Ishikawa (cell line): ENCODE data around the gene PTPRN2.

Experiments used
- CEBPB ChIP-seq: IDR thresholded peaks from 2 replicates; pipeline ENCODE4 v1.6.1; 2012
- EP300 ChIP-seq: IDR thresholded peaks from 2 replicates; pipeline ENCODE4 v1.6.1; 2012; ENCODE audit warnings: borderline replicate concordance
- FOXM1 ChIP-seq: IDR thresholded peaks from 2 replicates; pipeline ENCODE4 v1.6.1; 2012; ENCODE audit warnings: low read depth, borderline replicate concordance
- NFIC ChIP-seq: IDR thresholded peaks from 2 replicates; pipeline ENCODE4 v1.6.1; 2012
- RAD21 ChIP-seq: IDR thresholded peaks from 2 replicates; pipeline ENCODE4 v1.6.1; 2012; ENCODE audit warnings: low read depth
- TAF1 ChIP-seq: IDR thresholded peaks from 2 replicates; pipeline ENCODE4 v1.6.1; 2012; ENCODE audit warnings: low read depth, mild to moderate bottlenecking
- TCF12 ChIP-seq: IDR thresholded peaks from 2 replicates; pipeline ENCODE4 v1.6.1; 2012; ENCODE audit warnings: low read depth
- TEAD4 ChIP-seq: IDR thresholded peaks from 2 replicates; pipeline ENCODE4 v1.6.1; 2012
- YY1 ChIP-seq: IDR thresholded peaks from 2 replicates; pipeline ENCODE4 v1.6.1; 2012; ENCODE audit warnings: low read depth
- TF ChIP-seq, protein P1 (sequence below): IDR thresholded peaks from 2 replicates; pipeline ENCODE4 v1.6.1; 2012; ENCODE audit warnings: low read depth, mild to moderate bottlenecking
- TF ChIP-seq, protein P2 (sequence below): IDR thresholded peaks from 2 replicates; pipeline ENCODE4 v1.6.1; 2012
- TF ChIP-seq, protein P3 (sequence below): IDR thresholded peaks from 2 replicates; pipeline ENCODE4 v1.6.1; 2012

DNA sequence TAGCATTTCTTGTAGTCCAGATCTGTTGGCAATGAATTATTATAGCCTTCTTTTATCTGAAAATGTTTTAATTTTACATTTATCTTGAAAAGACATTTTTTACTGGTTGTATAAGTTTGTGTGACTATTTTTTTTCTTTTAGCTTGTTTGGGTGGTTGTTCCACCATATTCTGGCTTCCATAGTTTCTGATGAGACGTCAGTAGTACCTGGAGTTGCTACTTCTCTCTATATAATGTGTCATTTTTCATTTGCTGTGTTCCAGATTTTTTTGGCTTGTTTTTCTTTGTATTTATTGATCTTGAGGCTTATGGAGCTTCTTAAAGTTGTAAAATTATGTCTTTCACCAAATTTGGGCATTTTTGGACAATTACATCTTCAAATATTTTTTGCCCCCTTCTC is 1082.0 kb downstream of the PTPRN2 start:
- TF ChIP-seq, protein P1, sequence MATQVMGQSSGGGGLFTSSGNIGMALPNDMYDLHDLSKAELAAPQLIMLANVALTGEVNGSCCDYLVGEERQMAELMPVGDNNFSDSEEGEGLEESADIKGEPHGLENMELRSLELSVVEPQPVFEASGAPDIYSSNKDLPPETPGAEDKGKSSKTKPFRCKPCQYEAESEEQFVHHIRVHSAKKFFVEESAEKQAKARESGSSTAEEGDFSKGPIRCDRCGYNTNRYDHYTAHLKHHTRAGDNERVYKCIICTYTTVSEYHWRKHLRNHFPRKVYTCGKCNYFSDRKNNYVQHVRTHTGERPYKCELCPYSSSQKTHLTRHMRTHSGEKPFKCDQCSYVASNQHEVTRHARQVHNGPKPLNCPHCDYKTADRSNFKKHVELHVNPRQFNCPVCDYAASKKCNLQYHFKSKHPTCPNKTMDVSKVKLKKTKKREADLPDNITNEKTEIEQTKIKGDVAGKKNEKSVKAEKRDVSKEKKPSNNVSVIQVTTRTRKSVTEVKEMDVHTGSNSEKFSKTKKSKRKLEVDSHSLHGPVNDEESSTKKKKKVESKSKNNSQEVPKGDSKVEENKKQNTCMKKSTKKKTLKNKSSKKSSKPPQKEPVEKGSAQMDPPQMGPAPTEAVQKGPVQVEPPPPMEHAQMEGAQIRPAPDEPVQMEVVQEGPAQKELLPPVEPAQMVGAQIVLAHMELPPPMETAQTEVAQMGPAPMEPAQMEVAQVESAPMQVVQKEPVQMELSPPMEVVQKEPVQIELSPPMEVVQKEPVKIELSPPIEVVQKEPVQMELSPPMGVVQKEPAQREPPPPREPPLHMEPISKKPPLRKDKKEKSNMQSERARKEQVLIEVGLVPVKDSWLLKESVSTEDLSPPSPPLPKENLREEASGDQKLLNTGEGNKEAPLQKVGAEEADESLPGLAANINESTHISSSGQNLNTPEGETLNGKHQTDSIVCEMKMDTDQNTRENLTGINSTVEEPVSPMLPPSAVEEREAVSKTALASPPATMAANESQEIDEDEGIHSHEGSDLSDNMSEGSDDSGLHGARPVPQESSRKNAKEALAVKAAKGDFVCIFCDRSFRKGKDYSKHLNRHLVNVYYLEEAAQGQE, result no peak
- TF ChIP-seq TEAD4 (no peak), NFIC (no peak), TAF1 (no peak), YY1 (no peak), CEBPB (no peak), TCF12 (no peak), EP300 (no peak), RAD21 (no peak), FOXM1 (no peak)
- TF ChIP-seq, protein P2, sequence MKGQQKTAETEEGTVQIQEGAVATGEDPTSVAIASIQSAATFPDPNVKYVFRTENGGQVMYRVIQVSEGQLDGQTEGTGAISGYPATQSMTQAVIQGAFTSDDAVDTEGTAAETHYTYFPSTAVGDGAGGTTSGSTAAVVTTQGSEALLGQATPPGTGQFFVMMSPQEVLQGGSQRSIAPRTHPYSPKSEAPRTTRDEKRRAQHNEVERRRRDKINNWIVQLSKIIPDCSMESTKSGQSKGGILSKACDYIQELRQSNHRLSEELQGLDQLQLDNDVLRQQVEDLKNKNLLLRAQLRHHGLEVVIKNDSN, result no peak
- TF ChIP-seq, protein P3, sequence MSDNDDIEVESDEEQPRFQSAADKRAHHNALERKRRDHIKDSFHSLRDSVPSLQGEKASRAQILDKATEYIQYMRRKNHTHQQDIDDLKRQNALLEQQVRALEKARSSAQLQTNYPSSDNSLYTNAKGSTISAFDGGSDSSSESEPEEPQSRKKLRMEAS, result no peak
